A549 treated with Mapracorat at 1 μM for 4 hours (cell line): ENCODE data around the gene TBCD. TPM values are rescaled to one million over a fixed set of nuclear protein-coding genes. Genes with fewer than 3 reads are reported as not detected.

Experiments used
- total RNA-seq: library from RNA; stranded (reverse); fragments of 200-300 nt; extraction: Qiagen RNA extraction; gene quantifications from 5 replicates; pipeline ENCODE4 v1.2.3, GENCODE V29; 2022

The TBCD gene
- 56.8 to 85.5 TPM (median 79.8 TPM) in 5 replicates for total RNA-seq

GRCh38 chr17:82751571-82752370 is at the start of gene TBCD:
TSS of gene TBCD (plus strand) at chr17:82752065. CDS start at chr17:82752194, 129 bp downstream.

GRCh38 chr17:82716203-82717010 is 35.5 kb upstream of the TBCD start, which contains the start of gene FN3KRP:
TSS of gene FN3KRP (plus strand) at chr17:82716706. CDS start at chr17:82716756, 50 bp downstream.

GRCh38 chr17:82734987-82735866 is 16.6 kb upstream of the TBCD start, which contains the start of gene FN3K:
TSS of gene FN3K (plus strand) at chr17:82735615. CDS start at chr17:82735637, 22 bp downstream.

GRCh38 chr17:82839617-82840292 is 87.9 kb downstream of the TBCD start, which contains the start of gene ZNF750:
TSS of gene ZNF750 (minus strand) at chr17:82840022. CDS start at chr17:82832454, 7,568 bp downstream.

Other genes starting within 250 kb of the TBCD start
- 47.1 to 59.7 TPM (median 55.2 TPM) in 5 replicates for gene FOXK2, start 232.3 kb upstream of the TBCD start, total RNA-seq
- 89.8 to 96.1 TPM (median 90.7 TPM) in 5 replicates for gene WDR45B, start 103.6 kb upstream of the TBCD start, total RNA-seq
- gene RAB40B, start 53.4 kb upstream of the TBCD start, total RNA-seq, result 12.3 to 20.6 TPM (median 17.3 TPM) in 5 replicates
- 66.0 to 68.9 TPM (median 68.6 TPM) in 5 replicates for gene FN3KRP, start 35.4 kb upstream of the TBCD start, total RNA-seq
- gene FN3K, start 16.4 kb upstream of the TBCD start, total RNA-seq, result 7.2 to 9.8 TPM (median 8.6 TPM) in 5 replicates
- not detected in 5 replicates for gene ZNF750, start 88.0 kb downstream of the TBCD start, total RNA-seq